Measurements from ENCODE around the gene OR10P1.

GRCh38 chr12:55624056-55624455 is 12.6 kb upstream of the OR10P1 start:
- no peak for TF ChIP-seq POLR2AphosphoS5 (IDR thresholded peaks at IDR 0.05; ENCODE audit: low read depth, low read length)
- TF ChIP-seq TAF1 (IDR thresholded peaks at IDR 0.05; ENCODE audit: borderline replicate concordance, low read depth, low read length) = no peak

Data from GM12892 (cell line).